ENCODE measurements around the gene NUBP2.

Gene NUBP2

GRCh38 chr16:1828645-1829410, 46.1 kb downstream of the NUBP2 start:
- DNase-seq (ENCODE audit: low read depth): no peak

- DNase-seq (ENCODE audit: low read depth): no peak
These were observed 47.5 kb downstream of the NUBP2 start for GRCh38 chr16:1830213-1830612.

DNA sequence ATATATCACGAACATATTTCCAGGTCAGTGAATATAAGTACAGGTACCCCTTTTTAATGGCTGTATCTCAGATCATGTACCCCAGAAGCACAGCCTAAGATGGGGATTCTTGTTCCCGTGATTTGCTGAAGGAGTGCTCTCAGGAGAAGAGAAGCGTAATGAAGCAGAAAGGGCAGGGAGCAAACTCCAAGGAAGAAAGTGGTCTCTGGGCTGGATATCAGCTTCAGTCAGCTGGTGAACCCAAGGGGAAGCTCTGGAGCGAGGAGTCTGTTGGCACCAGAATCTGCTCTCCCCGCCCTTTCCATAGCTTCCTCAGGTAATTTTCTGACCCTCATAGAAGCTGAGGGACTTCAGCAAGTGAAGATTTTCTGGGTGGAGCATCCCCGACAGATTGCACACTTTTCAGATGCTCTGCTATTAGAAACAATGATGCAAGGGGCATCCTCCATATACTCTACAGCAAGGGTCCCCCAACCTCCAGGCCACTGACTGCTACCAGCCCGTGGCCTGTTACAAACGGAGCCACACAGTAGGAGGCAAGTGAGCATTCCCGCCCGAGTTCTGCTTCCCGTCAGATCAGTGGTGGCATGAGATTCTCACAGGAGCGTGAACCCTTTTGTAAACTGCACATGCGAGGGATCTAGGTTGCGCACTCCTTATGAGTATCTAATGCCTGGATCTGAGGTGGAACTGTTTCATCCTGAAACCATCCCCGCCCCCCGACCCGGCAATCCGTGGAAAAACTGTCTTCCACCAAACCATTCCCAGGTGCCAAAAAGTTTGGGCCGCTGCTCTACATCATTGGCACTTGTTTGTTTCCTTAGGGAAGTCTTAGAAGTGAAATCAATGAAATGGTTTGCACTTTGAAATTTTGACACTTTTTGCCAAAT, 48.7 kb downstream of the NUBP2 start:
- DNase-seq (ENCODE audit: low read depth): no peak

DNA sequence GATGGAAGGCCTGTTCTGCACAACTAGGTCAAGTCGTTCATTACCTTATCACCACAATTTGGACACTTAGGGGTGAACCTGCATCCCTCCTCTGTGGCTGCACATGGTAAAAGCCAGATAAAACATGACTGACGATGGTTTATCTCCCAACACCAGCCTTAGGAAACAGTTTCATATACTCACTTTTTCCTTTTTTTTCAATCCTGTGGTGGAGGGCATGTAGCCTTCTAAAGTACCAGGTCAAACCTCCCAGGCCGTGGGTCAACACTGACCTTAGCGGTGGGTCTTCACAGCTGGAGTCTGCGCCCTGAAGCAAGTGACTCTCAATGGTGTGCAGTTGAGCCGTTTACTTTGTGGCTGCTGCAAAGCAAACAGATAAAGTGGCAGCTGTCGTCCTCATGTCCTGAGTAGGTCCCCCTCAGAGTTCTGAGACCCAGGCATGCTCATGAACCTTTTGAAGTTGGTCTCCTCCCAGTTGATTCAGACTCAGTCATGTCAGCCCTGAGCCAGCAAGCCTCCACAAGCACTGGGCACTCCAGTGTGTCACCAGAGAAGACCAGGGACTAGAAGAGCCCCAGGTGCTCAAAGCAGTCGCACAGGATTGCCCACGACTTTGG, 50.2 kb downstream of the NUBP2 start:
- DNase-seq (ENCODE audit: low read depth): no peak

- no peak for DNase-seq (ENCODE audit: low read depth)
These were observed 51.3 kb downstream of the NUBP2 start for GRCh38 chr16:1834096-1834495.

Data from stimulated activated CD4-positive, alpha-beta T cell treated with anti-CD3 and anti-CD28 coated beads, Interleukin-2, amount 100 ng/mL, for 4 hours (primary cell).